WTC11 (cell line): ENCODE data around the gene GPX2.

Experiments used
- JUN ChIP-seq: sonication (generic); formaldehyde crosslinking; IDR thresholded peaks from 2 replicates; pipeline ENCODE4 v1.8.0; 2023; ENCODE audit warnings: mild to moderate bottlenecking, missing genetic modification reagents
- RELA ChIP-seq: sonication (generic); formaldehyde crosslinking; IDR thresholded peaks from 2 replicates; pipeline ENCODE4 v1.8.1; 2022; ENCODE audit warnings: missing genetic modification reagents, mild to moderate bottlenecking, borderline replicate concordance
- TCF7 ChIP-seq: sonication (generic); formaldehyde crosslinking; IDR thresholded peaks from 2 replicates; pipeline ENCODE4 v1.8.0; 2022; ENCODE audit warnings: mild to moderate bottlenecking, low read depth, missing genetic modification reagents, moderate library complexity
- TF ChIP-seq, protein P1 (sequence below): sonication (generic); formaldehyde crosslinking; conservative IDR thresholded peaks from 2 replicates; pipeline ENCODE4 v1.8.1; 2022; ENCODE audit warnings: mild to moderate bottlenecking, missing genetic modification reagents
- TF ChIP-seq, protein P2 (sequence below): fragments of 200-600 bp; IDR thresholded peaks from 2 replicates; pipeline ENCODE4 v1.8.0; 2022; ENCODE audit warnings: antibody characterized with exemption
- TF ChIP-seq, protein P3 (sequence below): sonication (generic); formaldehyde crosslinking; IDR thresholded peaks from 2 replicates; pipeline ENCODE4 v1.8.1; 2022; ENCODE audit warnings: mild to moderate bottlenecking, missing genetic modification reagents, moderate library complexity, borderline replicate concordance
- TF ChIP-seq, protein P4 (sequence below): sonication (generic); formaldehyde crosslinking; IDR thresholded peaks from 2 replicates; pipeline ENCODE4 v1.8.0; 2022; ENCODE audit warnings: mild to moderate bottlenecking, missing genetic modification reagents
- TF ChIP-seq, protein P5 (sequence below): sonication (generic); formaldehyde crosslinking; IDR thresholded peaks from 2 replicates; pipeline ENCODE4 v1.8.1; 2022; ENCODE audit warnings: low read depth, missing genetic modification reagents, borderline replicate concordance
- TF ChIP-seq, protein P6 (sequence below): fragments of 250-450 bp; sonication (Bioruptor Pico); IDR thresholded peaks from 2 replicates; pipeline ENCODE4 v1.8.0; 2021; ENCODE audit warnings: mild to moderate bottlenecking

DNA sequence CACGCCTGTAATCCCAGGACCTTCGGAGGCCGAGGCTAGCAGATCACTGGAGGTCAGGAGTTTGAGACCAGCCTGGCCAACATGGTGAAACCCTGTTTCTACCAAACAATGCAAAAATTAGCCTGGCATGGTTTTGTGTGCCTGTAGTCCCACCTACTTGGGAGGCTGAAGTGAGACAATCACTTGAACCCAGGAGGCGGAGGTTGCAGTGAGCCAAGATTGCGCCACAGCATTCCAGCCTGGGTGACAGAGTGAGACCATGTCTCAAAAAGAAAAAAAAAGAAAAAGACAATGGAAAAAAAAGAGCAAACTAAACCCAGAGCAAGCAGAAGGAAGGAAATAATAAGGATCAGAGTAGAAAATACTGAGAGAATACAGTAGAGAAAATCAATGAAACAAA, 22.9 kb downstream of the GPX2 start:
- TF ChIP-seq JUN (no peak), RELA (CRISPR knock-in tag) (no peak), TCF7 (CRISPR knock-in tag) (no peak)
- TF ChIP-seq, protein P1, sequence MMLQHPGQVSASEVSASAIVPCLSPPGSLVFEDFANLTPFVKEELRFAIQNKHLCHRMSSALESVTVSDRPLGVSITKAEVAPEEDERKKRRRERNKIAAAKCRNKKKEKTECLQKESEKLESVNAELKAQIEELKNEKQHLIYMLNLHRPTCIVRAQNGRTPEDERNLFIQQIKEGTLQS (CRISPR knock-in tag), result no peak
- TF ChIP-seq, protein P2, sequence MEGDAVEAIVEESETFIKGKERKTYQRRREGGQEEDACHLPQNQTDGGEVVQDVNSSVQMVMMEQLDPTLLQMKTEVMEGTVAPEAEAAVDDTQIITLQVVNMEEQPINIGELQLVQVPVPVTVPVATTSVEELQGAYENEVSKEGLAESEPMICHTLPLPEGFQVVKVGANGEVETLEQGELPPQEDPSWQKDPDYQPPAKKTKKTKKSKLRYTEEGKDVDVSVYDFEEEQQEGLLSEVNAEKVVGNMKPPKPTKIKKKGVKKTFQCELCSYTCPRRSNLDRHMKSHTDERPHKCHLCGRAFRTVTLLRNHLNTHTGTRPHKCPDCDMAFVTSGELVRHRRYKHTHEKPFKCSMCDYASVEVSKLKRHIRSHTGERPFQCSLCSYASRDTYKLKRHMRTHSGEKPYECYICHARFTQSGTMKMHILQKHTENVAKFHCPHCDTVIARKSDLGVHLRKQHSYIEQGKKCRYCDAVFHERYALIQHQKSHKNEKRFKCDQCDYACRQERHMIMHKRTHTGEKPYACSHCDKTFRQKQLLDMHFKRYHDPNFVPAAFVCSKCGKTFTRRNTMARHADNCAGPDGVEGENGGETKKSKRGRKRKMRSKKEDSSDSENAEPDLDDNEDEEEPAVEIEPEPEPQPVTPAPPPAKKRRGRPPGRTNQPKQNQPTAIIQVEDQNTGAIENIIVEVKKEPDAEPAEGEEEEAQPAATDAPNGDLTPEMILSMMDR, result no peak
- TF ChIP-seq, protein P3, sequence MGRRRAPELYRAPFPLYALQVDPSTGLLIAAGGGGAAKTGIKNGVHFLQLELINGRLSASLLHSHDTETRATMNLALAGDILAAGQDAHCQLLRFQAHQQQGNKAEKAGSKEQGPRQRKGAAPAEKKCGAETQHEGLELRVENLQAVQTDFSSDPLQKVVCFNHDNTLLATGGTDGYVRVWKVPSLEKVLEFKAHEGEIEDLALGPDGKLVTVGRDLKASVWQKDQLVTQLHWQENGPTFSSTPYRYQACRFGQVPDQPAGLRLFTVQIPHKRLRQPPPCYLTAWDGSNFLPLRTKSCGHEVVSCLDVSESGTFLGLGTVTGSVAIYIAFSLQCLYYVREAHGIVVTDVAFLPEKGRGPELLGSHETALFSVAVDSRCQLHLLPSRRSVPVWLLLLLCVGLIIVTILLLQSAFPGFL (CRISPR knock-in tag), result no peak
- TF ChIP-seq, protein P4, sequence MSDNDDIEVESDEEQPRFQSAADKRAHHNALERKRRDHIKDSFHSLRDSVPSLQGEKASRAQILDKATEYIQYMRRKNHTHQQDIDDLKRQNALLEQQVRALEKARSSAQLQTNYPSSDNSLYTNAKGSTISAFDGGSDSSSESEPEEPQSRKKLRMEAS, result no peak
- TF ChIP-seq, protein P5, sequence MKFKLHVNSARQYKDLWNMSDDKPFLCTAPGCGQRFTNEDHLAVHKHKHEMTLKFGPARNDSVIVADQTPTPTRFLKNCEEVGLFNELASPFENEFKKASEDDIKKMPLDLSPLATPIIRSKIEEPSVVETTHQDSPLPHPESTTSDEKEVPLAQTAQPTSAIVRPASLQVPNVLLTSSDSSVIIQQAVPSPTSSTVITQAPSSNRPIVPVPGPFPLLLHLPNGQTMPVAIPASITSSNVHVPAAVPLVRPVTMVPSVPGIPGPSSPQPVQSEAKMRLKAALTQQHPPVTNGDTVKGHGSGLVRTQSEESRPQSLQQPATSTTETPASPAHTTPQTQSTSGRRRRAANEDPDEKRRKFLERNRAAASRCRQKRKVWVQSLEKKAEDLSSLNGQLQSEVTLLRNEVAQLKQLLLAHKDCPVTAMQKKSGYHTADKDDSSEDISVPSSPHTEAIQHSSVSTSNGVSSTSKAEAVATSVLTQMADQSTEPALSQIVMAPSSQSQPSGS (CRISPR knock-in tag), result no peak
- TF ChIP-seq, protein P6, sequence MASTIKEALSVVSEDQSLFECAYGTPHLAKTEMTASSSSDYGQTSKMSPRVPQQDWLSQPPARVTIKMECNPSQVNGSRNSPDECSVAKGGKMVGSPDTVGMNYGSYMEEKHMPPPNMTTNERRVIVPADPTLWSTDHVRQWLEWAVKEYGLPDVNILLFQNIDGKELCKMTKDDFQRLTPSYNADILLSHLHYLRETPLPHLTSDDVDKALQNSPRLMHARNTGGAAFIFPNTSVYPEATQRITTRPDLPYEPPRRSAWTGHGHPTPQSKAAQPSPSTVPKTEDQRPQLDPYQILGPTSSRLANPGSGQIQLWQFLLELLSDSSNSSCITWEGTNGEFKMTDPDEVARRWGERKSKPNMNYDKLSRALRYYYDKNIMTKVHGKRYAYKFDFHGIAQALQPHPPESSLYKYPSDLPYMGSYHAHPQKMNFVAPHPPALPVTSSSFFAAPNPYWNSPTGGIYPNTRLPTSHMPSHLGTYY, result no peak
